HG03520 (cell line): ENCODE results near the gene ALK.

Experiments
- ATAC-seq: cut with Tn5 transposase; IDR thresholded peaks from one replicate; pipeline ENCODE4 v1.9.1; 2021; ENCODE audit warnings: mild to moderate bottlenecking, moderate library complexity; ENCODE audit not compliant: unreplicated experiment

ALK gene

DNA sequence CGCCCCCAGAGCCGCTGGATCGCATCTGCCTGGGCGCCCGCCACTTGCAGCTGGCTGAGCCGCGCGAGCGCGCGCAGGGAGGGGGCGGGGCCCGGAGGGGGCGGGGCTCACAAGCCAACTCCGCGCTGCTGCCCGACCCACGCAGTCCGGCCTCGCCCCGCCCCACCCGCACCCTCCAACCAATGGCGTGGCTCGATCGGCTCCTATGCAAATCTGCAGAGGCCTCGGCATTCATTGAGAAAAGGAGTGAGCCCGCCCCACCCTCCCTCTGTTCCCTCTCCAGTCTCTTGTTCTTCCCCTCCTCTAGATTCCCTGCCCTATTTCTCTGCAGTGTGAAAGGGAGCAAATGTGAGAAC is at the start of gene ALK:
ALK (minus strand) TSS at position 27 of the 356 bp plus-strand sequence. CDS start 927 bp downstream, outside the sequence.
- no peak for ATAC-seq

DNA sequence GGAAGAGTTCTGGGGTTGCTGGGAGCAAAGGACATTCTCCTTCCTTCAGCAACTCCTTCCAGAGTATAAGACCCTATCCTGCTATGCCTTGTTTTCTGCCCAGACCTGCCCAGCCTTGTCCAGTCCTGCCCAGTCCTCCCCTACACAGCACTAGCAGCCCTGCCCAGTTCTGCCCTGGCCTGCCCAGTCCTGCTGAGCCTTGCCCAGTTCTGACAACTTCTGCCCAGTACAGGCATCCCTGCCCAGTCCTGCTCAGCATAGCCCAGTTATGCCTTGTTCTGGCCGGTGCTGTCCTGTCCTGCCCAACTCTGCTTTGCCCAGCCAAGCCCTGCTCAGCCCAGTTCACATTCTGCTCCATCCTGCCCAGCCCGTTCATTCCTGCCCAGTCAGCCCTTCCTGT is 44.9 kb upstream of the ALK start:
- no peak for ATAC-seq

- no peak for ATAC-seq
Observed at GRCh38 chr2:29963972-29964570, 42.7 kb upstream of the ALK start.

- ATAC-seq, result no peak
Observed at GRCh38 chr2:29962922-29963321, 41.5 kb upstream of the ALK start.

DNA sequence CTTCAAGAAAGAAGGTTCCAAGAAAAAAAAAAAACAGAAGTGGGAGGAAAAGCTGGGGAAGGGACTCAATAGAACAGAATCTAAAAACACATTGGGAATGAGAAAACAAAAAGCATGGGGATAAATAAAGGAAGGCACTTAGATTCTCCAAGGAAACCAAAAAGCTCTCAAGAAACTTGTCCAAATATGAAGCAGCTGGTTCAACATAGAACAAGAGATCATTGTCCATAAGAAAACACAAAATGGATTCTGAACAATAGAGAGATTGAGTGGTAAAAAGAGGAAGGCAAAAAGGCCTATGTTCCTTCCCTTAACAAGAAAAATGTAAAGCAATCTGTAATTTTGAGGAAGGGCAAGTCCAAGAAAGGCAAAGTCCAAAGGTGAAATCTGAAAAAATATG is 32.9 kb upstream of the ALK start:
- ATAC-seq, result no peak

DNA sequence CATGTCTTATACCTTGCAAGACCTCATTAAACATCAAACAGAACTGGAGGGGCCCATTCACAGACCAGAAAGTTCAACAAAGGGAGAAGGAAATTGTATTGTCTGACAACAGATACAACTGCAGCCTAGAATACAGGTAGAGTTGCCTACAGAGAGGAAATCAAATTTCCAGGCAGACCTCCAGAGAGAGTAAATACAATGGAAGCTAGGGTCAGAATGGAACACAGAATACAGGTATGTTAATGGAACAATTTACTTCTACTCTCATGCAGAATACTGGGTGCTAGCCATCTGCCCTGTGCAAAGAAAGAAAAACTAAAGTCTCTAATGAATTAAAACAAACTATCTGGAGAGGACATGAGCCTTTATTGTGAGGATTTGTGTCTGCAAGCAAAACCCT is 31.6 kb upstream of the ALK start:
- no peak for ATAC-seq

- ATAC-seq, result no peak
Observed at GRCh38 chr2:29951576-29951975, 30.2 kb upstream of the ALK start.

GRCh38 chr2:29950481-29950880 is 29.1 kb upstream of the ALK start:
- ATAC-seq, result no peak

DNA sequence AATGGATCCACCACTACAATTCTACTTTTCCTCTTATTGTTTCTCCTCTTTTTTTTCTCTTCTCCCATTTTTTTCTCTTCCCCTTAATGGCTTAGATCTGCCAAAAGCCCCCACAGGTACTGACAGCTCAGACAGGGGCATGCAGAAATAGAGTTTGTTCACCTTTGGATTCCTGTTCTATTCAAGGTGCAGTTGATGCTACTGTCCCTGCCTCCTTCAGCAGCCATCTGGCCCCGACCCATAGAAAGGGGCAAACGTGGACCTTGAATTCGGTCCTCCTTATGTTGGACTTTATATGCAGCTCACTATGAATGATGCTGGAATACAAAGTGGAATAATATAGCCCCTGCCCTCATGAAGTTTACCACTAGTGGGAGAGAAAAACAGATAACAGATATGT is 27.7 kb upstream of the ALK start:
- no peak for ATAC-seq

DNA sequence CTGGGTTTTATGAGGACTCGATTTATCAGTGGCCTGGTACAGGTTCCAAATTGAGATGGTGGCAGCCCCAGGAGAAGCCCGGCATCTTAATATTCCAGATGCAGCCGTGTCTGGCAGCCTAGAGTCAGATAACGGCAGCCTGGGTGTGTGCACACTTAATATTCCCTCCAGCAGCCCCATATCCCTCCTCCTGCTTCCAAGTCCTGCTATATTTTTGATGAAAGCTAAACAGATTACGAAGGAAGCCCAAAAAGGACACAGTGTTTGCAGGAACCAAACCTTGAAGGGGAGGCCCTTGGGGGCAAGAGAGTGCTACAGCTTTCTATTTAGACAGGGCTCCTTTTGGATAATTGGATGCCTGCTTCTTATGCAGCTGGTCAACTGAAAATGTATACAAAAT is 25.1 kb upstream of the ALK start:
- ATAC-seq, result no peak

DNA sequence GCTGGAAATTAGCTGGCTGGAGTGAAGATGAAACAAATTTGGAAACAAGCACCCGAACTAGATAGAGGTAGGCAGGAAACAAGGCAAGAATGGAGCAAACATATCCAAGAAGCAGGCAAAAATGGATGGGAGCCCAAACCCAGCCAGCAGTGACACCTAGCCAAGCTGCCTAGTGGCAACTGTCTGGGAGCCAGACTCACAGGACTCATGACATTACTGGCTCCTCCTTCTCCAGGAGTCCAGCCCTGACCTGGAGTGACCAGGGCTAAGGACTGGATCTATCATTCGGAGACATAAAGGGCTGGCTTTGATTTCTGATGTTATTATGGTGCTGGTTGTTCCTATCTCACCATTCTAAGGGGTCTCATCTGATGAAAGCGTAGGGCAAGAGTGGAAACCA is 21.3 kb upstream of the ALK start:
- ATAC-seq, result no peak

- no peak for ATAC-seq
Observed at GRCh38 chr2:29940706-29941105, 19.3 kb upstream of the ALK start.

DNA sequence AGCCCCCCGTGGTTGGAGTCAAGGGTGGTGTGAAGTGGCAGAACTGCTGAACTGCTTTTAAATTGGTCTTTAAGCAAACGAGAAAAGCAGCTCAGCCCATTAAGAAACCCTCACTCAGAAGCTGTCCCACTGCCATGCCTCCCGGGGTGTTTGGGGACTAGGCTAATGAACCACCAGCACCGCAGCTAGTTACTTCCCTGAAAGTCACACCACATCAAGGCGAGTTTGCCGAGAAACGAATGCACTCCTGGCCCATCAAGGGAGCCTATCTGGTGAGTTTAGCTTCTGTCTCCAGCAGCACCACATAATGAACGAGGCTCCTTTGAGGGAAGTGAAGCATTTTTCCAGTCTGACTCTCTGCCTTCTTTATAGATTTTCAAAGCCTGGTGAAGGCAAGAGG is 14.6 kb upstream of the ALK start:
- no peak for ATAC-seq

DNA sequence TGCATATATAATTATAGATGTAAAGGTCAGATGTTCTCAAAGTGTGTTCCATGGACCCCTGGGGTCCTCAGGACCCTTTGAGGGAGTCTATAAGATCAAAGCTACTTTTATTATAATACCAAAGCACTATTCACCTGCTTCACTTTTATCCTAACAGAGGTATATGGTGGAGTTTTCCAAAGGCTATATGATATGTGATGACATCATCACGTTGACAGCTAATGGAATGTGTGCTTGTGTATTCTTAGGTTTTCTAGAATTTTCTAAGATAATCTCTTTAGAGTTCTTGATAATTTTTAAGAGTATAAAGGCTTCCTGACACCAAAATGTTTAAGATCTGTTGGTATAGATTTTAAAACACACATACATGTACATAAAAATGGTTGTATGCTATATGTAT is 10.4 kb upstream of the ALK start:
- ATAC-seq, result no peak

DNA sequence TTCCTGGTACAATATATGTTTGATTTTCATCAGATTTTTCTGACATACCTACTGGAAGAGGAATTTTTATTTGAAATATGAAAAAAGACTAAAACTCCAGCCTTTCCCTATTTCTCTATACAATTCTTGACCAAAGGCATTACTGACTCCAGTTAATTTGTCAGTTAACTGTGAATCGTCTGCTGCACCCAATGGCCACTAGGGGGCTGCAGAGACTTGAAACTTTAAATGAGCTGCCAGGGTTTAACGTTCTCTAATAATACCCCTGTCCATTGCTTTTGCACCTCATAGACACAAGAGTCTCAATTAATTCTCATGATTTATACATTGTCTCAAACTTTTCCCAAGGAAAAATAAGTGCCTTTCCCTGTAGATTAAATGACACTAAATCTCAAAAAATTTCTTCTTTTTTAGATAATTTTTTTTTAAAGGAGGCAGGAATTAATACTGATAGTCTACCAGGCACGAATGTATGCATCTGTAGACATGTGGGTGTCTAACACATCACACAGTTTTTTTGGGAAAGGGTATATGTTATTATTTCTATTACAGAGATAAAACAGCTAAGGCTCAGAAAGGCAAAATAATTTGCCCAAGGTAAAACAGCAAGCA is 1.8 kb upstream of the ALK start:
- no peak for ATAC-seq

DNA sequence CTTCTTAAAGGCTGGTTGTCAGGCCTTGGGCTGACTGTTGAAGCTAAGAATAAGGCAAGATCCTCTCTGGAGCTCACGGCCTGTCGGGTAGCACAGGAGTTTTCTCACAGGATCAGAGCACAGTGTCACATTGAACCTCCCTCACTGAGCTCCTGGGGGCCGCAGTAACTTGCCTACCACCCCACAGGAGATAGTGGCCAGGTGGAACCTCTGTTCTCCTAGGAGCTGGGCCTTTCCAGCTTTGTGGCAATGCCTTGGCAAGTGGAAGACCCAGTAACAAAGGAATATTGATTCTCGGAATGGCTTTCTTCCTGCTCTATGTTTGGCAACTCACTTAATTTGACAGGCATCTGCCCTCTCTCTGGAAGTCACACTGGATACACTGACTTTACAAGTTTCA is 1.2 kb upstream of the ALK start:
- ATAC-seq, result no peak

DNA sequence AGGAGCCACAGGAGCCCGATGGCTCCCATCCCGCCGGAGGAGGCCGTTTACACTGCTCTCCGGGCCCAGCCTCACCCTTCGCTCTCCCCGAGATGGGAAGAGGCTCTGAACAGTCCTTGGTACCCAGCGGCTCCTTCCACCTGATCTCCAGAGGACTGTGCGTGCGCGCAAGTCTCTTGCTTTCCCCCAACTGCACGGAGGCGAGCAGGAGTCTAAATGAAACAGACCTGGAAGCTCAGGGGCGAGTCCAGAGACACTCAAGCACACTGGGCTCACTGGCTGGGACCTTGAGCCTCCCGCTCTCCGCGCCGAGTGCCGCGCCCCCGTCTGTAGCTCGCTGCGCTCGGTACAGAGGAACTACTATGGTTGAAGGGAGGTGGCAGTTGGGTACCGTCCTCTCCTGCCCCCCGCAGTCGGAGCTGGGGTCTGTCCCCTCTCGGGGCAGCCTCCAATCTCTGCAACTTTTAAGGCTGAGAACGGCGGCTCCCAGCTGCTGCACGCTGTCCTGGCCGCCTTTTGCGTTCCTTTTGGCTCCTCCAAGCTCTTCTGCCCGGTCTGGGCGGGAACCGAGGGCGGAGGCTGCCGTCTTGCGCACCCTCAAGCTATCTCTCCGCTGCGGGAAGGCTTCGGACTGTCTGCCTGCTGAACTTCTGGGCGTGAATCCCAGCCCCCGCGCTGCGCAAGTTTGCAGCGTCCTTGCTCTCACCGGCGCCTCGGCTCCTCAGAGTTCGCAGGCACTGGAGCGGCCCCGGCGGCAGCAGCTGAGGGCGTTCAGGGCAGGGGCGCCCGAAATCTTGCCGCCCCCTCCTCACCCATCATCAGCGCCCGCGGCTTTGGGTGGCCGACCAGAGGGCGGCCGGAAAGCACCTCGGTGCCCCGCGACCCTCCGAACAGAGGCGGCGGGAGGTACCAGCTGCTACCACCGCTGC is 491 bp downstream of the ALK start:
- ATAC-seq, result no peak

- ATAC-seq, result no peak
Observed at GRCh38 chr2:29920130-29920577, 1.2 kb downstream of the ALK start.

DNA sequence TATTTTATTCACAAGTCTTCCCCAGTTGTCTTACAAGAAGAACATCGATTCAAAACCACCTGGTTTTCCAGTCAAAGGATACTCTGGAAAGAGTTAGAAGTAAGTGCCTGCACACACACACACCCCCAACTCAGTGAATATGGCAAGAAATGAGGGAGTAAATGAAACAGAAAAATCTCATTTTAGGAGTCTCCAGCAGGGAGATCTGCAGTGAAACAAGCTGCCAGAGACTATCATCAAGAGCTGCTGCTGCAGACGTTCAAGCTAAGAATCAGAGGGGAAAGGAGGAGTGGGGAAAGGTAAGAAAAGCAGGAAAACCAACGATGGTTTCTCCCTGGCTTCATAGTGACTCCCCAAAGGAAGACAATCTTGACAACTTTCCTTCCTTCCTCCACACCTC is 2.4 kb downstream of the ALK start:
- ATAC-seq, result no peak

- no peak for ATAC-seq
Observed at GRCh38 chr2:29917781-29918180, 3.6 kb downstream of the ALK start.

DNA sequence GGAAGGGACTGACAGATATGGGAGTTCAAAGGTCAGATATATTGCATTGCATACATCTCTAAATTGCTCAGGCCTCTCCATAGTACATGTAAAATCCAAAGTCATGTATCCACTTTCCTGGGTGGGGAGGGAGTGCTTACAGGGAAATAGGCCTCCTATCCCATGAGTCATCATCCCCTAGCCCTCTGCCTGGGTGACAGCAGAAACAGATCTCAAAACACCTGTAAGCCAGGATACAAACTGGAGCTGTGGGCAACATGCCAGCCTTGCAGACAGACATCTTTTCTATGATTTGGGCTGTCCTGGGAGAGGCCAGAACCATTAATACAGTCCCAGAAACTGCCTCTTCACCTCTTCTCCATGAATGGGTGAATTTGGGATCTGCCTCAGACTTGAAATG is 4.8 kb downstream of the ALK start:
- no peak for ATAC-seq

GRCh38 chr2:29910960-29911359 is 10.4 kb downstream of the ALK start:
- no peak for ATAC-seq
